Karpas-422 (cell line): Measurements from ENCODE around the gene DNAJC10. TPM values are rescaled to one million over a fixed set of nuclear protein-coding genes. Genes with fewer than 3 reads are reported as not detected.
A peak's percentile ranks its signal among the peaks of the same experiment; 100 is the strongest.
"Not testable (repeated sequence)": the region's sequence is repeated elsewhere in the genome, so short reads cannot be mapped to it uniquely, and the experiment has no call there.

Experiments
- DNase-seq: peaks from one replicate; pipeline ENCODE4 v3.0.0-alpha.2; 2015
- H2AFZ ChIP-seq: fragments of 200-600 bp; sonication (generic); 2 replicates; pipeline ENCODE4 v1.6.1; 2014; ENCODE audit warnings: antibody characterized with exemption, low read length, mixed read lengths
- H3K27ac ChIP-seq: fragments of 200-600 bp; sonication (generic); 2 replicates; pipeline ENCODE4 v1.5.1; 2014; ENCODE audit warnings: mild to moderate bottlenecking, low read length, moderate library complexity
- H3K27me3 ChIP-seq: fragments of 200-600 bp; sonication (generic); 2 replicates; pipeline ENCODE4 v1.6.1; 2014; ENCODE audit warnings: low read length, mixed read lengths
- H3K36me3 ChIP-seq: fragments of 200-600 bp; sonication (generic); 2 replicates; pipeline ENCODE4 v1.6.1; 2014; ENCODE audit warnings: low read length, mixed read lengths; ENCODE audit not compliant: insufficient read depth
- H3K4me1 ChIP-seq: fragments of 200-600 bp; sonication (generic); 2 replicates; pipeline ENCODE4 v1.6.1; 2014; ENCODE audit warnings: mild to moderate bottlenecking, low read length, mixed read lengths
- H3K4me2 ChIP-seq: fragments of 200-600 bp; sonication (generic); 2 replicates; pipeline ENCODE4 v1.6.1; 2014; ENCODE audit warnings: low read length, low read depth, mild to moderate bottlenecking; ENCODE audit not compliant: poor library complexity, severe bottlenecking
- H3K4me3 ChIP-seq: fragments of 200-600 bp; sonication (generic); 2 replicates; pipeline ENCODE4 v1.5.1; 2014; ENCODE audit warnings: mild to moderate bottlenecking, antibody characterized with exemption, low read length, mixed read lengths
- H3K79me2 ChIP-seq: fragments of 200-600 bp; sonication (generic); 2 replicates; pipeline ENCODE4 v1.6.1; 2014; ENCODE audit warnings: mild to moderate bottlenecking, low read length, mixed read lengths
- H3K9ac ChIP-seq: fragments of 200-600 bp; sonication (generic); 2 replicates; pipeline ENCODE4 v1.6.0; 2014; ENCODE audit warnings: low read length
- H3K9me2 ChIP-seq: fragments of 200-600 bp; sonication (generic), shearing (Covaris generic); replicated peaks from 2 replicates; pipeline ENCODE4 v1.6.0; 2014; ENCODE audit warnings: mild to moderate bottlenecking, low read length, moderate library complexity; ENCODE audit not compliant: insufficient read depth
- H3K9me3 ChIP-seq: fragments of 300-700, 200-600 bp; sonication (generic); 2 replicates; pipeline ENCODE4 v1.6.1; 2014; ENCODE audit warnings: low read length, mixed read lengths
- H4K20me1 ChIP-seq: fragments of 200-600 bp; sonication (generic); 2 replicates; pipeline ENCODE4 v1.6.1; 2014; ENCODE audit warnings: mild to moderate bottlenecking, antibody characterized with exemption, low read length, low read depth; ENCODE audit not compliant: insufficient read depth
- total RNA-seq: library from RNA; depleted of rRNA; stranded (reverse); fragments of >200 nt; shearing (Covaris generic); gene quantifications from 2 replicates; pipeline ENCODE4 v1.2.3, GENCODE V29; 2014; ENCODE audit warnings: low replicate concordance

The DNAJC10 gene
- total RNA-seq, 1 experiment from 2014 or later: 199 TPM

DNA sequence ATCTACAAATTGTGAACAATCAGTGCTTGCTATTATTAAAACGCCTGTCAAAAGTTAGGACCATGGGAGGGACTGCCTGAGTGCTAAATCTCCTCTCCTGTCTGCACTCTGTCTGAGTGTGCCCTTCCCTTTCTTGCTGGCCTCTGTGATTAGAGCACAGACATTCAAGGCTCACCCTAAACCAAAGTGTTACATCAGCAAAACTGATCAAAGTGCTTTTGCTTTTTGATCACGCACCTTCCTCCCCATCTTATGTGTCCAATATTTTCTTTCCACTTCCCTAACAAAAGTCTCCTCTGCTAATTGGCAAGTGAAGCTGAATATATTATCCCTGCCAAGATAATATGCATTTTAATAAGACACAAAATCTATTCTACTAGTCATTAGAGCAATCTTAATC lies 30.5 kb upstream of the DNAJC10 start:
- H3K9me3 ChIP-seq: no peaks in the 10 kb centered on the region
- H3K27ac ChIP-seq: no peak overlapping the region
- no peaks in the 10 kb centered on the region for H3K4me1 ChIP-seq
- no peaks in the 10 kb centered on the region for H3K79me2 ChIP-seq
- H3K27me3 ChIP-seq: no peaks in the 10 kb centered on the region
- no peak overlapping the region for H3K4me2 ChIP-seq
- no peak for DNase-seq
- H3K9me2 ChIP-seq: no peaks in the 10 kb centered on the region
- H2AFZ ChIP-seq: no peak overlapping the region
- no peak overlapping the region for H3K9ac ChIP-seq
- H4K20me1 ChIP-seq: no peaks in the 10 kb centered on the region
- no peak overlapping the region for H3K4me3 ChIP-seq
- H3K36me3 ChIP-seq: no peaks in the 10 kb centered on the region

DNA sequence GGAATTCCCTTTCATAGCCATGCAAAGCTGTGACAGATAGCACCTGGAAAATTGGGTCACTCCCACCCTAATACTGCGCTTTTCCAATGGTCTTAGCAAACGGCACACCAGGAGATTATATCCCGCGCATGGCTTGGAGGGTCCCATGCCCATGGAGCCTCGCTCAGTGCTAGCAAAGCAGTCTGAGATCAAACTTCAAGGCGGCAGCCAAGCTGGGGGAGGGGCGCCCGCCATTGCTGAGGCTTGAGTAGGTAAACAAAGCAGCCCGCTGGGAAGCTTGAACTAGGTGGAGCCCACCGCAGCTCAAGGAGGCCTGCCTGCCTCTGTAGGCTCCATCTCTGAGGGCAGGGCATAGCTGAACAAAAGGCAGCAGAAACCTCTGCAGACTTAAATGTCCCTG lies 29.3 kb upstream of the DNAJC10 start:
- not testable (repeated sequence) for H3K27ac ChIP-seq, H3K27me3 ChIP-seq, H4K20me1 ChIP-seq, H3K4me3 ChIP-seq, H3K4me2 ChIP-seq, H3K36me3 ChIP-seq, H3K9me3 ChIP-seq, H3K9me2 ChIP-seq, H3K9ac ChIP-seq, H2AFZ ChIP-seq, DNase-seq, H3K79me2 ChIP-seq, H3K4me1 ChIP-seq

DNA sequence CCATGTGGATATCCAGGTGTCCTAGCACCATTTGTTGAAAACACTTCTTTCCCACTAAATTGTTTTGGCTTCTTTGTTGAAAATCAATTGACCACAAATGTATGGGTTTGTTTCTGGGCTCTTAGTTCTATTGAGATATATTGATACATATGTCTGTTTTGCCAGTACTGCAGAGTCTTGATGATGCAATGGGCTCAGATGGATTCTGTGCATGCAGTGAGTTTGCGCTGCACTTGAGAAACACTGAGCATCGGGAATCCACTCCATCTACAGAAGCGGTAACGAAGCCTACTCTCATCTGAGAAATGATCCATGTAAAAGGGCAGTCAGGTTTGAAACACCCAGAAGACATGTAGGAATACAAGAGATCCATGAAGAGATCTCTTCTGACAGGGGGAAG lies 21.9 kb upstream of the DNAJC10 start:
- Histone ChIP-seq H3K27me3 (no peaks in the 10 kb centered on the region), H2AFZ (no peak overlapping the region), H3K36me3 (no peaks in the 10 kb centered on the region), H3K9me3 (no peaks in the 10 kb centered on the region), H3K9me2 (no peaks in the 10 kb centered on the region; the same call in 1 of the 2 replicates), H3K79me2 (no peaks in the 10 kb centered on the region), H3K4me3 (no peak overlapping the region), H3K4me1 (no peaks in the 10 kb centered on the region), H3K9ac (no peak overlapping the region), H3K4me2 (no peak overlapping the region), H4K20me1 (no peaks in the 10 kb centered on the region), H3K27ac (no peak overlapping the region)
- no peak for DNase-seq

DNA sequence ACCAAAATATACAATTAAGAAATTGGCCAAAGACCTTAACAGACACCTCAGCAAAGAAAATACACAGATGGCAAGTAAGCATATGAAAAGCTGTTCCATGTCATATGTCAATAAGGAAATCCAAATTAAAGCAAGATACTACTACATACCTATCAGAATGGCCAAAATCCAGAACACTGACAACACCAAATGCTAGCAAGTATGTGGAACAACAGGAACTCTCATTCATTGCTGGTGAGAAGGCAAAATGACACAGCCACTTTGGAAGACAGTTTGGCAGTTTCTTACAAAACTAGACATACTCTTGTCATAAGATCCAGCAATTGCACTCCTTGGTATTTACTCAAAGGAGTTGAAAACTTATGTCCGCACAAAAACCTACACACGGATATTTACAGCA lies 20.3 kb upstream of the DNAJC10 start:
- Histone ChIP-seq H3K9me2 (no peaks in the 10 kb centered on the region; the same call in 1 of the 2 replicates), H3K4me2 (no peak overlapping the region), H2AFZ (no peak overlapping the region), H3K27ac (no peak overlapping the region), H3K4me1 (no peaks in the 10 kb centered on the region), H3K27me3 (no peaks in the 10 kb centered on the region), H3K9ac (no peak overlapping the region), H3K36me3 (no peaks in the 10 kb centered on the region), H4K20me1 (no peaks in the 10 kb centered on the region), H3K9me3 (no peaks in the 10 kb centered on the region), H3K79me2 (no peaks in the 10 kb centered on the region), H3K4me3 (no peak overlapping the region)
- DNase-seq: no peak

DNA sequence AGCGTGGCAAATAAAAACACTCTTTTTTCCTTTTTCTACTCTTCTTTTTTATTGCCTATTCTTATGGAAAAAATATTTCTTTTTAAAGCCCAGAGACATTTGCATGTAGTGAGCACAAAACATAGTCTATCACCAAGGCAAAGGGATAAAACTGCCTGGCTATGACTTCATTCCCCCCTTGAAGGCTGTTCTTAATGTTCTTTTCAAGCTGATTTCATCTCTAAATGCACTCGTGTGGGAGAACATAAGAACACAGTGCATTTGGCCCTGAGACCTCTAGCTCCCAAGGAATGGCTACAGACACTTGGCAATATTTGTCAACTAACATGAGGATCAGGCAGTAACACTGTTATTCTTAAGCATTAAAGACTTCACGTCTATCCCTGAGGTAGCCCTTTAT lies 17.4 kb upstream of the DNAJC10 start:
- no peak for DNase-seq
- Histone ChIP-seq H3K27ac (no peak overlapping the region), H3K27me3 (no peaks in the 10 kb centered on the region), H3K4me2 (no peak overlapping the region), H2AFZ (no peak overlapping the region), H3K79me2 (no peaks in the 10 kb centered on the region), H3K9ac (no peak overlapping the region), H3K4me3 (no peak overlapping the region), H3K9me2 (no peaks in the 10 kb centered on the region; the same call in 1 of the 2 replicates), H3K9me3 (no peaks in the 10 kb centered on the region), H3K36me3 (no peaks in the 10 kb centered on the region), H4K20me1 (no peaks in the 10 kb centered on the region), H3K4me1 (no peaks in the 10 kb centered on the region)

DNA sequence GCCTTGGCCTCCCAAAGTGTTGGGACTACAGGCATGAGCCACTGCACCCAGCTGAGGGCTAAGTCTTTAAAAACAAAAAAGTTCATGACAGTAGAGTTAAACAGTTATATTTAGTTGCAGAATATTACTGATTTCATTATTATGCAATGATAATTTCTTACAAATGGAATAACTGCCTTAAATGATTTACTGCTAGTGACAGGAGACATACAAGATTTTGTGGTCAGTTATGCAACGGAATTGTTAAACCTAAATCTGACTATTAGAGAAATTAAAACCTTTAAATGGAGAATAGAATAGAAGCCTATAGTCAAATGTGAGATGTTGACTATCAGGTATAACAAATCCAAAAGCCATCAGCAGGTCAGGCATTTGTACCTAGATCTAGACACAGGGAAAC lies 10.3 kb upstream of the DNAJC10 start:
- no peaks in the 10 kb centered on the region for H3K36me3 ChIP-seq
- DNase-seq: no peak
- H3K27ac ChIP-seq: no peak overlapping the region

DNA sequence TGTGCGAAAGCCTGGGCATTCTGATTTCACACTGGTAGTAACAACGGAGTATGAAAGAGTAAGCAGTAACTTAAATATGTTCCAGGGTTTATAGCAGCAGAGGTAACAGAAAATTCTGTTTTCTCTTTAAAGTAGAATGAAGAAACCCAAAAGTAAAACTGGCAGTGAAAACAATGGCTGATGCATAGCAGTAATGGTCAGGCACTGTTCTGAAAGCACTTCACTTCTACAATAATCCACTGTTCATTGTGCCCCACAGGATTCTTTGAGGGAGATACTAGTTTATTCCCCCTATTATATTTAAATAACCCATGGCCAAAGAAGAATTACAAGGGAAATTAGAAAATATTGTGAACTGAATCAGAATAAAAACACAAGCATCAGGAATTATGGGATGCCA lies 9.3 kb upstream of the DNAJC10 start:
- Histone ChIP-seq H4K20me1 (no peaks in the 10 kb centered on the region), H3K9ac (no peak overlapping the region), H3K4me3 (no peak overlapping the region), H3K27me3 (no peaks in the 10 kb centered on the region), H2AFZ (no peak overlapping the region), H3K27ac (no peak overlapping the region), H3K36me3 (no peaks in the 10 kb centered on the region), H3K9me2 (no peaks in the 10 kb centered on the region), H3K4me1 (no peaks in the 10 kb centered on the region), H3K4me2 (no peak overlapping the region), H3K79me2 (no peaks in the 10 kb centered on the region), H3K9me3 (no peaks in the 10 kb centered on the region)
- no peak for DNase-seq

More for the DNA sequence above, 10.3 kb upstream of the DNAJC10 start:
- no peaks in the 10 kb centered on the region for H3K4me1 ChIP-seq
- no peak overlapping the region for H3K4me2 ChIP-seq
- no peaks in the 10 kb centered on the region for H3K9me3 ChIP-seq
- H3K27me3 ChIP-seq: no peaks in the 10 kb centered on the region
- no peak overlapping the region for H2AFZ ChIP-seq
- H3K79me2 ChIP-seq: no peaks in the 10 kb centered on the region
- H3K4me3 ChIP-seq: no peak overlapping the region
- H3K9ac ChIP-seq: no peak overlapping the region
- no peaks in the 10 kb centered on the region for H3K9me2 ChIP-seq
- H4K20me1 ChIP-seq: no peaks in the 10 kb centered on the region

DNA sequence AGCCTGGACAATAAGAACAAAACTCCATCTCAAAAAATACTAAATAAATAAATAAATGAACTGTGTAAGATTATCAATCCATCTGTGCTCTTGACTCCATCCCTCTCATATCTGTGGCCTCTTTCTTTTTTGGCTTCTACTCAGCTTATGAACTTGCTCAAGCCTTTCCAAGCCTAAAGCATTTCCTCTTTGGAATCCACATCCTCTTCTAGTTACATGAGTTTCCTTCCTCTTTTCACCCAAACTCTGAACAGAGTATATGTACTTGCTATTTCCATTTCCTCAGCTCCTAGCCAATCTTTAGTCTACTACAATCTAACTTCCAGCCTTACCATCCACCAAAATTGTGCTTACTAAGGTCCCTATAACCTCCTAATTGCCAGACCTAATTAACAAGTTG lies 2.5 kb upstream of the DNAJC10 start:
- H3K4me2 ChIP-seq: peak overlapping the region; percentile 2
- no peak overlapping the region for H3K27ac ChIP-seq
- H3K9me2 ChIP-seq: no peaks in the 10 kb centered on the region
- H4K20me1 ChIP-seq: no peaks in the 10 kb centered on the region
- DNase-seq: peak; percentile 48
- H3K79me2 ChIP-seq: peaks cover 15% of the 10 kb centered on the region
- no peak overlapping the region for H3K9ac ChIP-seq
- H3K9me3 ChIP-seq: no peaks in the 10 kb centered on the region
- peaks cover 3% of the 10 kb centered on the region; the same call in 1 of the 2 replicates for H3K36me3 ChIP-seq
- H3K4me1 ChIP-seq: peaks cover 33% of the 10 kb centered on the region
- H2AFZ ChIP-seq: 0 out of 2 replicates have a peak overlapping the region, but pooled peaks have one; percentile 8
- no peaks in the 10 kb centered on the region for H3K27me3 ChIP-seq
- no peak overlapping the region for H3K4me3 ChIP-seq
